Lower lobe of right lung (tissue), 2 donors: ENCODE data around the gene TOM1L2. TPM values are rescaled to one million over a fixed set of nuclear protein-coding genes. Genes with fewer than 3 reads are reported as not detected.

Source experiments
- ATAC-seq, 2 donors: fragments of 200-7000 bp; cut with Tn5 transposase; one replicate each; pipeline ENCODE4 v1.9.1; 2020 to 2022; ENCODE audit warnings: mild to moderate bottlenecking in 2 of 2, moderate library complexity in 2 of 2
- DNase-seq: peaks from one replicate; pipeline ENCODE4 v3.0.0-alpha.2; 2020
- H3K27ac ChIP-seq: fragments of 200-600 bp; one replicate; pipeline ENCODE4 v1.8.0; 2022
- H3K27me3 ChIP-seq: fragments of 200-600 bp; one replicate; pipeline ENCODE4 v1.8.0; 2022; ENCODE audit warnings: low read depth
- H3K36me3 ChIP-seq: fragments of 200-600 bp; one replicate; pipeline ENCODE4 v1.8.0; 2022; ENCODE audit warnings: mild to moderate bottlenecking
- H3K4me1 ChIP-seq: fragments of 200-600 bp; one replicate; pipeline ENCODE4 v1.8.0; 2022
- H3K4me3 ChIP-seq: fragments of 200-600 bp; one replicate; pipeline ENCODE4 v1.8.0; 2022; ENCODE audit warnings: mild to moderate bottlenecking
- H3K9me3 ChIP-seq: fragments of 200-600 bp; one replicate; pipeline ENCODE4 v1.8.0; 2022
- CTCF ChIP-seq: fragments of 200-600 bp; IDR thresholded peaks from one replicate; pipeline ENCODE4 v1.8.0; 2022; ENCODE audit warnings: antibody characterized with exemption, mild to moderate bottlenecking
- intact Hi-C: fragments of 100-400 bp; cut with DNase I; formaldehyde crosslinking; loops from one replicate; pipeline ENCODE4 v1.11.0; 2022
- total RNA-seq: library from RNA; stranded (reverse); fragmentation: NEBNext Ultra II Directional; extraction: Animal tissue kit (Norgen Biotek cat#: 25700); gene quantifications from one replicate; pipeline ENCODE4 v1.2.1, GENCODE V29; 2021
- donor health status: DM: no; HTN: yes; CAD: no; lungs with severe emphysema.

TOM1L2 gene
- total RNA-seq, 1 donor from 2014 or later: 63.4 TPM

- ATAC-seq: no peak
Measured at GRCh38 chr17:17883801-17884200, 88.4 kb downstream of the TOM1L2 start.

GRCh38 chr17:17882082-17882581, 90.1 kb downstream of the TOM1L2 start:
- no peaks in the 10 kb centered on the region for H3K9me3 ChIP-seq
- DNase-seq (no peak), ATAC-seq (no peak)
- peaks cover 35% of the 10 kb centered on the region for H3K4me1 ChIP-seq
- H3K27me3 ChIP-seq: no peaks in the 10 kb centered on the region
- H3K36me3 ChIP-seq: peaks cover 82% of the 10 kb centered on the region
- no peak overlapping the region for H3K27ac ChIP-seq
- intact Hi-C loops: no loop called here
- no peak overlapping the region for H3K4me3 ChIP-seq
- no peak for TF ChIP-seq CTCF

More at GRCh38 chr17:17883801-17884200, 88.4 kb downstream of the TOM1L2 start:
- peaks cover 18% of the 10 kb centered on the region for H3K4me1 ChIP-seq
- TF ChIP-seq CTCF: no peak
- DNase-seq: no peak
- H3K4me3 ChIP-seq: no peak overlapping the region
- intact Hi-C loops: no loop called here
- H3K9me3 ChIP-seq: no peaks in the 10 kb centered on the region
- no peaks in the 10 kb centered on the region for H3K27me3 ChIP-seq
- no peak overlapping the region for H3K27ac ChIP-seq
- H3K36me3 ChIP-seq: peaks cover 79% of the 10 kb centered on the region

GRCh38 chr17:17880577-17881196, 91.5 kb downstream of the TOM1L2 start:
- peaks cover 85% of the 10 kb centered on the region for H3K36me3 ChIP-seq
- no peak for TF ChIP-seq CTCF
- intact Hi-C loops: no loop called here
- ATAC-seq: no peak
- H3K9me3 ChIP-seq: no peaks in the 10 kb centered on the region
- no peak overlapping the region for H3K4me3 ChIP-seq
- peaks cover 39% of the 10 kb centered on the region for H3K4me1 ChIP-seq
- no peak overlapping the region for H3K27ac ChIP-seq
- no peaks in the 10 kb centered on the region for H3K27me3 ChIP-seq
- DNase-seq: no peak

- no peaks in the 10 kb centered on the region for H3K9me3 ChIP-seq
- ATAC-seq (peak; percentile 86 to 92), DNase-seq (peak; percentile 77)
- peak overlapping the region; percentile 80 for H3K27ac ChIP-seq
- H3K27me3 ChIP-seq: no peaks in the 10 kb centered on the region
- TF ChIP-seq CTCF: no peak
- H3K4me1 ChIP-seq: peaks cover 46% of the 10 kb centered on the region
- peaks cover 71% of the 10 kb centered on the region for H3K36me3 ChIP-seq
- intact Hi-C loops: no loop called here
- H3K4me3 ChIP-seq: no peak overlapping the region
Measured at GRCh38 chr17:17877529-17878358, 94.5 kb downstream of the TOM1L2 start.

- H3K36me3 ChIP-seq: peaks cover 71% of the 10 kb centered on the region
- no peak for TF ChIP-seq CTCF
- H3K9me3 ChIP-seq: no peaks in the 10 kb centered on the region
- DNase-seq (peak; percentile 59), ATAC-seq (peak; percentile 80 to 82)
- H3K4me3 ChIP-seq: no peak overlapping the region
- intact Hi-C loops: no loop called here
- H3K27me3 ChIP-seq: no peaks in the 10 kb centered on the region
- peak overlapping the region; percentile 80 for H3K27ac ChIP-seq
- H3K4me1 ChIP-seq: peaks cover 46% of the 10 kb centered on the region
Measured at GRCh38 chr17:17876959-17877528, 95.2 kb downstream of the TOM1L2 start.
